Mucosa of stomach (tissue), 1 donor: Measurements from ENCODE around the gene CACNA1G.

Experiments
- H3K27me3 ChIP-seq: one replicate; pipeline ENCODE4 v1.7.0; 2013; ENCODE audit warnings: mild to moderate bottlenecking, low read length; ENCODE audit not compliant: control insufficient read depth, insufficient read depth
- H3K36me3 ChIP-seq: one replicate; pipeline ENCODE4 v1.7.0; 2013; ENCODE audit warnings: low read length; ENCODE audit not compliant: control insufficient read depth, insufficient read depth
- H3K4me1 ChIP-seq: one replicate; pipeline ENCODE4 v1.7.0; 2013; ENCODE audit warnings: mild to moderate bottlenecking, low read length; ENCODE audit not compliant: control insufficient read depth, insufficient read depth
- H3K4me3 ChIP-seq: one replicate; pipeline ENCODE4 v1.7.0; 2013; ENCODE audit warnings: low read length
- H3K9ac ChIP-seq: one replicate; pipeline ENCODE4 v1.7.0; 2013; ENCODE audit warnings: mild to moderate bottlenecking, low read length, moderate library complexity
- H3K9me3 ChIP-seq: one replicate; pipeline ENCODE4 v1.7.0; 2013; ENCODE audit warnings: mild to moderate bottlenecking, low read length, moderate library complexity; ENCODE audit not compliant: control insufficient read depth
- donor health status: Pancreatic carcinoma.

Gene CACNA1G

DNA sequence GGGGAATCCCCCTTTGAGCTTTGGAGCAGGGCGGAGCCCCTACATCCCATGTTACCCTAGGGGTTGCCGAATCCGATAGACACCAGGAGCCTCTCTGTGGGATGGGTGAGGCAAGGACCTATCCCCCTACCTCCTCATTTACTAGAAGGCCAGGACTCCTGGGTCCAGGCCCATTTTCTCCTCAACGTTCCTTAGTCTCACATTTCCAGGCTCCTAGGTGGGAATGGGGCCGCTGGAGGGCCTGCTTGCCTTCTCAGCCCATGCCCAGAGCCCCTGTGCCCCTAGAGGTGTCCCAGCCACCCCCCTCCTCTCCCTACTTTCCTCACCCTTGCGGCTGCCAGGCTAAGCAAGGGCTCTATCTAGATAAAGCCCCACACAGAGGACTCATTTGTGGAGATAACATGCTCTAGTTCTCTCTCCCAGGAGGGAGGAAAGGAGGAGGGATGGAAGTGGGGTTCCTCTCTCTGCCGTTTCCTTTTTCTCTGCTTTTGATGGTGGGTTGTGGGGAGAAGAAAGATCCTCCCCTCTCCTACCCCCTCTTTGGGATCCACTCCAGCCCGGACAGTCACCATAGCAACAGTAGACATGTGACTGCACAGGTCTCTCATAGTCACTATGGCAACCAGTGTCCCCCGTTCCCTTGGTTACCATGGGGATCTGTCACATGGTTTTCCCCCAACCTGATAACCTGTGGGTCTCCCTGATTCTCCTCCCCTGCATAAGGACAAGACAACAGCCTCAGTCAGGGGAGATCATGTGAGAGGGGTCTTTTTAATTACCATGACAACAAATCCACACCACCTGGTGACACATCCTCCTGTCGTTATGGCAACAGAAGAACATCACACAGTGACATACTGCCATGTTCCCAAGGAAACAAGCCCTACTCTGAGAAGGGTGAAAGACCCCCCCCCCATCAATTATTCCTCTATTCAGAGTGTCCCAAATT is 5.2 kb downstream of the CACNA1G start:
- no peaks in the 10 kb centered on the region for H3K36me3 ChIP-seq
- H3K4me1 ChIP-seq = peaks cover 11% of the 10 kb centered on the region
- no peaks in the 10 kb centered on the region for H3K9me3 ChIP-seq
- H3K9ac ChIP-seq = no peak overlapping the region
- H3K4me3 ChIP-seq = no peak overlapping the region
- peaks cover 62% of the 10 kb centered on the region for H3K27me3 ChIP-seq

DNA sequence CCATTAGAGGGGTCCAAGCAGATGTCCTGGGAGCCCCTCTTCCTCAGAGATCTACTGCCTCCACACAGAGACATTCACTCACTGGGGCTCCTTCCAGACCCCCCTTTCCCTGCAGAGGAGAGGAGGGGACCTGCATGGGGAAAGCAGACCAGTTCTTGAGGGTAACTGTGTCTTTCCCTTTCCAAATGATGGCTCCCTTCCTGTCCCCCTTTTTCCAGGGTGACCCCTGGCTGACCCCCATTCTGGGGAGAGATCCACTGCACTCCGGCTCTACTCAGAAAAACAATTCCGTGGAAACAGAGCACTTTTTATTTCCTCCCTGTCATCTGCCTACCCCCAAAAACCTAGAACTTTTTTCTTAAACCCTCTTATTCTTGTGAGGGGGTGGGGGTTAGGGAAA is 6.4 kb downstream of the CACNA1G start:
- no peak overlapping the region for H3K4me3 ChIP-seq
- peaks cover 4% of the 10 kb centered on the region for H3K4me1 ChIP-seq
- H3K36me3 ChIP-seq = no peaks in the 10 kb centered on the region
- peaks cover 52% of the 10 kb centered on the region for H3K27me3 ChIP-seq
- no peaks in the 10 kb centered on the region for H3K9me3 ChIP-seq
- no peak overlapping the region for H3K9ac ChIP-seq

GRCh38 chr17:50568659-50569058 is 8.1 kb downstream of the CACNA1G start:
- H3K36me3 ChIP-seq = no peaks in the 10 kb centered on the region
- H3K27me3 ChIP-seq = peaks cover 36% of the 10 kb centered on the region
- H3K4me1 ChIP-seq = no peaks in the 10 kb centered on the region
- no peak overlapping the region for H3K9ac ChIP-seq
- H3K4me3 ChIP-seq = no peak overlapping the region
- H3K9me3 ChIP-seq = no peaks in the 10 kb centered on the region

GRCh38 chr17:50569592-50569991 is 9.1 kb downstream of the CACNA1G start:
- peaks cover 27% of the 10 kb centered on the region for H3K27me3 ChIP-seq
- no peaks in the 10 kb centered on the region for H3K36me3 ChIP-seq
- H3K9me3 ChIP-seq = no peaks in the 10 kb centered on the region
- H3K4me1 ChIP-seq = no peaks in the 10 kb centered on the region
- H3K4me3 ChIP-seq = no peak overlapping the region
- no peak overlapping the region for H3K9ac ChIP-seq

DNA sequence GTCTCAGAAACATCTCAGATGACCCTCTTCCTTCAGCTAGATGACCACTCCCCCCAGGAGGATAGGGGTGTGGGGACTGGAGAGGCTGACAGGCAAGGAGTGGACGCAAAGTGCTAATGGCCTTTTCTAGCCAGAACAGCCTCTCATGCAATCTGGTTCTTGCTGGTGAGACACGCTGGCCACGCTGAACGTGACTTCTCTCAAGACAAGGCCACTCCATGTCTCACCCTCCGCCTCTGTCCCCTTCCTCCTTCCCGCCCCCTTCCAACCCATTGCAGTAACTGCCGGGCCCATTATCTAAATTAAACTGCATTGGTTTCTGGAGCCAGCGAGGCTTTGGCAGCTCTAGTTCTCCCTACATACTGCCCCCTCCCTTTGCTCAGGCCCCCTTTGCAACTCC is 9.5 kb downstream of the CACNA1G start:
- H3K36me3 ChIP-seq = no peaks in the 10 kb centered on the region
- peaks cover 24% of the 10 kb centered on the region for H3K27me3 ChIP-seq
- H3K9me3 ChIP-seq = no peaks in the 10 kb centered on the region
- H3K9ac ChIP-seq = no peak overlapping the region
- no peaks in the 10 kb centered on the region for H3K4me1 ChIP-seq
- H3K4me3 ChIP-seq = no peak overlapping the region

DNA sequence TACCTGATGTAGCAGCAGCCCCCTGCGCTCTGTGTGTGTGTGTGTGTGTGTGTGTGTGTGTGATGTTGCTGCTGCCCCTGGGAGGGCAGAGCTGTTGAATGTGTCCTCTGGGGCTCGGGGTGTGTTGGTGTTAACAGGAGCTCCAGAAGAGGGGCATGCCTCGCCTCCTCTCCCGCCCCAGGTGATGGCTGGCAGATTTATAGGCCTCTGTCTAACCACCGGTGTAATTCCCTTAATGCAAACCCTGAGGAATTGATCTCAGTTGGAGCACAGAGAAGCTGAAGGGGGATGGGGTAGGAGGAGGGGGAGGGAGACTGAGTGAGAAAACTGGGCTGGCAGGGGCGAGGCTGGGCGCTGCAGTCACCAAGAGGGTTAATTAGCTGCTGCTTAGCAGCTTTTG is 10.0 kb downstream of the CACNA1G start:
- H3K4me3 ChIP-seq = no peak overlapping the region
- H3K36me3 ChIP-seq = no peaks in the 10 kb centered on the region
- no peaks in the 10 kb centered on the region for H3K4me1 ChIP-seq
- H3K9me3 ChIP-seq = no peaks in the 10 kb centered on the region
- H3K27me3 ChIP-seq = peaks cover 19% of the 10 kb centered on the region
- H3K9ac ChIP-seq = no peak overlapping the region

- Histone ChIP-seq H3K4me1 (no peaks in the 10 kb centered on the region), H3K4me3 (no peak overlapping the region), H3K9me3 (no peaks in the 10 kb centered on the region), H3K36me3 (no peaks in the 10 kb centered on the region), H3K27me3 (peaks cover 9% of the 10 kb centered on the region), H3K9ac (no peak overlapping the region)
Measured at GRCh38 chr17:50571681-50572080, 11.2 kb downstream of the CACNA1G start.

DNA sequence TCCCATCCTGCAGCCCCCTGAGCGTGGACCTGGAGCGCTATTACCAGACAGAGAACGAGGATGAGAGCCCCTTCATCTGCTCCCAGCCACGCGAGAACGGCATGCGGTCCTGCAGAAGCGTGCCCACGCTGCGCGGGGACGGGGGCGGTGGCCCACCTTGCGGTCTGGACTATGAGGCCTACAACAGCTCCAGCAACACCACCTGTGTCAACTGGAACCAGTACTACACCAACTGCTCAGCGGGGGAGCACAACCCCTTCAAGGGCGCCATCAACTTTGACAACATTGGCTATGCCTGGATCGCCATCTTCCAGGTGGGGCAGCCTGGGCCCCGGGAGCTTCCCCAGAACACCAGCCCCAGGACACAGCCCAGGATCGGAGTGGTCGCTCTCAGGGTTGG is 12.0 kb downstream of the CACNA1G start:
- Histone ChIP-seq H3K27me3 (no peaks in the 10 kb centered on the region), H3K36me3 (no peaks in the 10 kb centered on the region), H3K9ac (no peak overlapping the region), H3K9me3 (no peaks in the 10 kb centered on the region), H3K4me1 (no peaks in the 10 kb centered on the region), H3K4me3 (no peak overlapping the region)

DNA sequence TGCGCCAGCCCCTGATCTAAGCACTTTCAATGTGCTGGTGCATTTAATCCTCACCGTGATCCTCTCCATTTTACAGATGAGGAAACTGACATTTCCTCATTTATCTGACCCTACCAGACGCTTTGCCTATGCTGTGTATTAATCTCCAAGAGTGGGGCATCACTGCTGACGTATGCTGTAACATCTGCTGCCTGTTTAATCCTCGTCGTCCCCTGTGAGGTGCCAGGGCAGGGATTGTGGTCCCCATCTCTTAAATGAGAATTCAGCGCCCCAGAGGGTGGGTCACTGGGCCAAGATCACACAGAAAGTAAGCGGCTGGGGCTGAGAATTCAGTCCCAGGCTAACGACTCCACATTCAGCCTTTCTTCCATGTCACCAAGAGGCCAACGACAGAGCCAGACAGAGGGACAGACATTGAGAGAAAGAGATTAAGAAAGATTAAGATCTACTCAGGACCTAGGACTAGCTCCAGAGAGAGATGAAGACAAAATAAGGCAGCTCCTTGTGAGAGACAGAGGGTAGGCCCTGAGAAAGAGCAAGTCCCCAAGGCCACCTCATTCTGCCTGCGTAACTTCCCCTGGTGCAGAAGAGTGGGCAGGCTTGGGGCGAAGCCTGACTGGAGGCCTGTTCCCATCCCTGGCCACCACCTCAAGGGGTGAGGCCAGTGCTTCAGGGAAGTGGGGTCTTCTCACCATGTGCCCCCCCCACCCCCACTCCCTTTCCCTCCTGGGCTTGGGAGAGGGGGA is 13.5 kb downstream of the CACNA1G start:
- Histone ChIP-seq H3K36me3 (no peaks in the 10 kb centered on the region), H3K9me3 (no peaks in the 10 kb centered on the region), H3K9ac (no peak overlapping the region), H3K4me1 (no peaks in the 10 kb centered on the region), H3K4me3 (no peak overlapping the region), H3K27me3 (peaks cover 4% of the 10 kb centered on the region)

DNA sequence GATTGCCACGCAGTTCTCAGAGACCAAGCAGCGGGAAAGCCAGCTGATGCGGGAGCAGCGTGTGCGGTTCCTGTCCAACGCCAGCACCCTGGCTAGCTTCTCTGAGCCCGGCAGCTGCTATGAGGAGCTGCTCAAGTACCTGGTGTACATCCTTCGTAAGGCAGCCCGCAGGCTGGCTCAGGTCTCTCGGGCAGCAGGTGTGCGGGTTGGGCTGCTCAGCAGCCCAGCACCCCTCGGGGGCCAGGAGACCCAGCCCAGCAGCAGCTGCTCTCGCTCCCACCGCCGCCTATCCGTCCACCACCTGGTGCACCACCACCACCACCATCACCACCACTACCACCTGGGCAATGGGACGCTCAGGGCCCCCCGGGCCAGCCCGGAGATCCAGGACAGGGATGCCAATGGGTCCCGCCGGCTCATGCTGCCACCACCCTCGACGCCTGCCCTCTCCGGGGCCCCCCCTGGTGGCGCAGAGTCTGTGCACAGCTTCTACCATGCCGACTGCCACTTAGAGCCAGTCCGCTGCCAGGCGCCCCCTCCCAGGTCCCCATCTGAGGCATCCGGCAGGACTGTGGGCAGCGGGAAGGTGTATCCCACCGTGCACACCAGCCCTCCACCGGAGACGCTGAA is 15.2 kb downstream of the CACNA1G start:
- Histone ChIP-seq H3K36me3 (no peaks in the 10 kb centered on the region), H3K4me3 (no peak overlapping the region), H3K4me1 (no peaks in the 10 kb centered on the region), H3K9ac (no peak overlapping the region), H3K9me3 (no peaks in the 10 kb centered on the region), H3K27me3 (peaks cover 11% of the 10 kb centered on the region)

DNA sequence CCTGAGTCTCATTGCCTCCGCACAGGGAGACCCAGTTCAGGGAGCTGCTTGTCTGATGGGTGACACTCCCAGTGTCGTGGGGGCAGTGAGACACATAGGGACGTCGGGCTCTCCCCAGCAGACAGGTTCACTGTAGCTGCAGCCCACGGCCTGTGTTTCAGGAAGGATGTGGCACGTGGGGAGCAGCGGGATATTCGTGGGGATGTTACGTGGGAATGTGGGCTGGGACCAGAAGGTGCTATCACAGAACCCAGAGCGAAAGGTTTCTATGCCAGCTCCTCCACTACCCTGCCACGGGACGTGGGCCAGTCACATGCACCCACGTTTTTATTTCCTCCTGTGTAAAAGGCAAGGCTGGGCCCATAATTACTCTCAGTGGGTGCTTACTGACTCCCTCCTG is 16.3 kb downstream of the CACNA1G start:
- no peak overlapping the region for H3K4me3 ChIP-seq
- no peaks in the 10 kb centered on the region for H3K9me3 ChIP-seq
- H3K9ac ChIP-seq = no peak overlapping the region
- no peaks in the 10 kb centered on the region for H3K4me1 ChIP-seq
- no peaks in the 10 kb centered on the region for H3K36me3 ChIP-seq
- peaks cover 15% of the 10 kb centered on the region for H3K27me3 ChIP-seq

DNA sequence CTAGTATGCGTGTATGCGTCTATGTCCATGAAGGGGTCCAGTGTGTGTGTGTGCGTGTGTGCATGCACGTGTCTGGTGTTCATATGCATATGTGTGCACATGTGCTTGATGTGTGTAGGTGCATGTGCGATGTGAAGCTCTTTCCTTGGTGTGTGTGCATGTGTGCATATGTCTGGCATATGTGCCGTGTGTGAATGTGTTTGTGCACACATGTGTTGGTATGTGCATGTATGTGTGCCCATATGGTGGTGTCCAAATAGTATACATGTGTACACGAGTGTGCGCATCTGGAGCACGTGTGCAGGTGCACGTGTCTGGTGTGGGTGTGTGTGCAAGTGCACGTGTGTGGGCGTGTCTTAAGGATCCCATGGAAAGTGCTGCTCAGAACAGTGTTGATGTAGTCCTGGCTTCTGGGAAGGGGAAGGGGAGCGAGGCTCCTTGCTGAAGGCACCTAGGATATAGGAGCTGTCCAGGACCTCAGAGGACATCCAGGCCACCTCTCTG is 17.0 kb downstream of the CACNA1G start:
- no peaks in the 10 kb centered on the region for H3K4me1 ChIP-seq
- no peak overlapping the region for H3K4me3 ChIP-seq
- no peaks in the 10 kb centered on the region for H3K9me3 ChIP-seq
- peaks cover 15% of the 10 kb centered on the region for H3K27me3 ChIP-seq
- no peaks in the 10 kb centered on the region for H3K36me3 ChIP-seq
- H3K9ac ChIP-seq = no peak overlapping the region
